Type B pancreatic cell (in vitro differentiated cells): Measurements from ENCODE around the gene EHMT1. TPM values are rescaled to one million over a fixed set of nuclear protein-coding genes. Genes with fewer than 3 reads are reported as not detected.
A peak's percentile ranks its signal among the peaks of the same experiment; 100 is the strongest.

Experiments used
- DNase-seq: peaks from one replicate; pipeline ENCODE4 v3.0.0; 2021; ENCODE audit warnings: mixed read lengths; ENCODE audit not compliant: unreplicated experiment; ENCODE audit errors: extremely low spot score
- H3K27ac Mint-ChIP-seq: 2 replicates; pipeline ENCODE4 v1.8.0; 2021; ENCODE audit warnings: mild to moderate bottlenecking, mixed read lengths
- H3K27me3 Mint-ChIP-seq: 2 replicates; pipeline ENCODE4 v1.8.0; 2021; ENCODE audit warnings: mixed read lengths
- H3K36me3 Mint-ChIP-seq: 2 replicates; pipeline ENCODE4 v1.8.0; 2021; ENCODE audit warnings: mixed read lengths
- H3K4me1 Mint-ChIP-seq: one replicate; pipeline ENCODE4 v1.8.0; 2021; ENCODE audit warnings: mixed read lengths; ENCODE audit not compliant: unreplicated experiment
- H3K4me3 Mint-ChIP-seq: 2 replicates; pipeline ENCODE4 v1.8.0; 2021; ENCODE audit warnings: mild to moderate bottlenecking, mixed read lengths
- H3K9me3 Mint-ChIP-seq: 2 replicates; pipeline ENCODE4 v1.8.0; 2021; ENCODE audit warnings: mixed read lengths
- total RNA-seq: library from RNA; stranded (reverse); gene quantifications from 2 replicates; pipeline ENCODE4 v1.2.1, GENCODE V29; 2021; ENCODE audit warnings: low replicate concordance
- TF ChIP-seq, protein P1 (sequence below): fragments of 200-600 bp; sonication (generic); conservative IDR thresholded peaks from 2 replicates; pipeline ENCODE4 v1.5.0; 2021; ENCODE audit warnings: antibody characterized with exemption, mild to moderate bottlenecking

Gene EHMT1
- total RNA-seq, 1 donor from 2014 or later = 111 TPM

DNA sequence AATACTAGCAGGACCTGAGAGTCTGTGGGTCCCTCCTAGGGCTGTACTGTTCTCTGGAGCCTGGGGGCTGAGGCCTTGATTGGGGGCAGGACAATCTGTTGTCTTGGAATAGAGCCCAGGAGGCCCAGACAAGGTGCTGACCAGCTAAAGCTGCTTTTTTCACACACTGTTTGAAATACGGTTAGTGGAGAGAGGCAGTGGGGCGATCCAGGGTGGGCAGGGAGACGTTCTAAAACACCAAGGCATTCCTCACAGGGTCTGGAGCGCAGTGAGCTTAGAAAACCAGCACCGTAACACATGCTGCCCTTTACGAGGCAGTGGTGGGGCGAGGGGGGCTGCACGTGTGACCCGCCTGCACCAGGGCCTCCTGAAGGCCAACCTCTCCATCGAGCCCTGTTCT, 55.1 kb downstream of the EHMT1 start:
- H3K4me3 Mint-ChIP-seq = no peak overlapping the region
- no peaks in the 10 kb centered on the region for H3K9me3 Mint-ChIP-seq
- H3K36me3 Mint-ChIP-seq = peaks cover 23% of the 10 kb centered on the region
- H3K27ac Mint-ChIP-seq = peak overlapping the region; percentile 59
- DNase-seq = no peak
- H3K27me3 Mint-ChIP-seq = no peaks in the 10 kb centered on the region
- TF ChIP-seq, protein P1, sequence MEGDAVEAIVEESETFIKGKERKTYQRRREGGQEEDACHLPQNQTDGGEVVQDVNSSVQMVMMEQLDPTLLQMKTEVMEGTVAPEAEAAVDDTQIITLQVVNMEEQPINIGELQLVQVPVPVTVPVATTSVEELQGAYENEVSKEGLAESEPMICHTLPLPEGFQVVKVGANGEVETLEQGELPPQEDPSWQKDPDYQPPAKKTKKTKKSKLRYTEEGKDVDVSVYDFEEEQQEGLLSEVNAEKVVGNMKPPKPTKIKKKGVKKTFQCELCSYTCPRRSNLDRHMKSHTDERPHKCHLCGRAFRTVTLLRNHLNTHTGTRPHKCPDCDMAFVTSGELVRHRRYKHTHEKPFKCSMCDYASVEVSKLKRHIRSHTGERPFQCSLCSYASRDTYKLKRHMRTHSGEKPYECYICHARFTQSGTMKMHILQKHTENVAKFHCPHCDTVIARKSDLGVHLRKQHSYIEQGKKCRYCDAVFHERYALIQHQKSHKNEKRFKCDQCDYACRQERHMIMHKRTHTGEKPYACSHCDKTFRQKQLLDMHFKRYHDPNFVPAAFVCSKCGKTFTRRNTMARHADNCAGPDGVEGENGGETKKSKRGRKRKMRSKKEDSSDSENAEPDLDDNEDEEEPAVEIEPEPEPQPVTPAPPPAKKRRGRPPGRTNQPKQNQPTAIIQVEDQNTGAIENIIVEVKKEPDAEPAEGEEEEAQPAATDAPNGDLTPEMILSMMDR = no peak
- peaks cover 47% of the 10 kb centered on the region for H3K4me1 Mint-ChIP-seq

DNA sequence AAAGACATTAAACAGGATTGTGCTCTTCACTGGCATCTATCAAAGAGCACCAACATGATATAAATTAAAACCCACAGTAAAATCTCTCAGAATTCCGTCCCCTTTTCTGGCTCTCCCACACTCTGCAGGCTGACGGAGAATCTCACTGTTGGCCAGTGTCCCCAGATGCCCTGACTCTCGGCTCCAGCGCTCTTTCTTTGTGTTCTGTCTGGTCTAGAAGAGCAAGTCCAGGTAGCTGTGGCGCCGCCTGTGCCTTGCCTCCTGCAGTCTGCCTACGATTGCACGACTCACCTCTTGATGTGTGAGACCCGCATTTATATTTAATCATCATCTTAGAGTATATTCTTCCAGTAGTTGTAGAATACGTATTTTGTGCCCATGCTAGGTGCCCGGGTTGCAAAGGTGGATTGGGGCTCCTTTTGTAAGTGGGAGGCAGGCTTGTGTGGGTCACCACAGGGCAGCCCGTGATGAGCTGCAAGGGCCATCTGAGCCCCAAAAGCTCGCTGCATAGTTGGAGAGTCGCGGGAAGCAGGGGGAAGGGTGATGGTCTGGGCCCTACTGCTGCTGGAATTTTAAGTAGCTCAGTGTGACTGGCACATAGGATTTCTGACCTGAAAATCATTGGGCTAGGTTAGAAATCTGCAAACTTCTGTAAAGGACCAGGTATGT, 55.6 kb downstream of the EHMT1 start:
- Mint-ChIP-seq H3K27ac (peak overlapping the region; percentile 11), H3K27me3 (no peaks in the 10 kb centered on the region), H3K9me3 (no peaks in the 10 kb centered on the region), H3K36me3 (peaks cover 19% of the 10 kb centered on the region), H3K4me1 (peaks cover 51% of the 10 kb centered on the region), H3K4me3 (no peak overlapping the region)
- TF ChIP-seq, protein P1 = no peak
- no peak for DNase-seq

DNA sequence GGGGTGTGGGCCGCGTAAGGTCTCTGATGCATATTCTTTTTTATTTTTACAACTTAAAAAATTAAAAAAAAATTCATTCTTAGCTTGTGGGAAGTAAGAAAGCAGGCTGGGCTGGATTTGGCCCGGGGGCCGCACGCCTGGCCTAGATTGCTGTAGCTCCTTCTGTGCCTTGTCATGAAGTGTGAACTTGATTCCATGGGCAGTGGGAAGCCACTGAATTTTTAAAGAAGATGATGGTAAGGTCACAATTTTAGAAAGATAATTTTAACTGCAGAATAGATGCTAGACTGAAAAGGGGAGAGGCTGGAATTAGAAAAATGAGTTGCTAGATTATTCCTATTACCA, 56.1 kb downstream of the EHMT1 start:
- Mint-ChIP-seq H3K27me3 (no peaks in the 10 kb centered on the region), H3K4me1 (peaks cover 55% of the 10 kb centered on the region), H3K4me3 (no peak overlapping the region), H3K36me3 (peaks cover 18% of the 10 kb centered on the region), H3K27ac (no peak overlapping the region), H3K9me3 (no peaks in the 10 kb centered on the region)
- DNase-seq = no peak
- TF ChIP-seq, protein P1 = no peak

DNA sequence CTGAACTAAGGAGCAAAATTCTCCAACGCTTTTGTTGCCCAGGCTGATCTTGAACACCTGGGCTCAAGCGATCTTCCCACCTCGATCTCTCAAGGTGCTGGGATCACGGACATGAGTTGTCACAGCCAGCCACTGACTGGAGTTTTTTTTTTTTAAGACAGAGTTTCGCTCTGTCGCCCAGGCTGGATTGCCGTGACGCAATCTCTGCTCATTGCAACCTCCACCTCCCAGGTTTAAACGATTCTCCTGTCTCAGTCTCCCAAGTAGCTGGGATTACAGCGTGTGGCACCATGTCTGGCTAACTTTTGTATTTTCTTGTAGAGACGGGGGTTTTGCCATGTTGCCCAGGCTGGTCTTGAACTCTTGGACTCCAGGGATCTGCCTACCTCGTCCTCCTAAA, 58.2 kb downstream of the EHMT1 start:
- H3K4me3 Mint-ChIP-seq = no peak overlapping the region
- no peak for DNase-seq
- peaks cover 56% of the 10 kb centered on the region for H3K4me1 Mint-ChIP-seq
- peaks cover 9% of the 10 kb centered on the region for H3K36me3 Mint-ChIP-seq
- no peaks in the 10 kb centered on the region for H3K9me3 Mint-ChIP-seq
- H3K27me3 Mint-ChIP-seq = no peaks in the 10 kb centered on the region
- TF ChIP-seq, protein P1 = no peak
- no peak overlapping the region for H3K27ac Mint-ChIP-seq

DNA sequence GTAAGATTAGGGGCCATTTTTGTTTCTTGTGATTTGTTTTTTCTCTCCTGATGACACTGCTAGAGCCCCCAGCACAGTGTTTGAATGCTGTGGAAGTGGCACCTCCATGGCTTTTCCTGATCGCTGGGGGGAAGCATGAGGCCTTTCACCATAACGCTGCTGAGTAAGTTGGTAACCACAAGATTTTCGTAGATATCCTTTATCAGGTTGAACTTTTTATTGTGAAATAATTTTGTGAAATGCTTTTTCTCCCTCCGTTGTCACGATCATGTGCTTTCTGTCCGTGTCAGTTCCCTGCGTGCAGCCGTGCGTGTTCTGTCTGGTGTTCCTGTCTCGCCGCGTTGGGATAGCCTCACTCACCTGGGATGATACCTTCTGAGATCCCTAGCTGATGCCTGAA, 59.4 kb downstream of the EHMT1 start:
- TF ChIP-seq, protein P1 = no peak
- Mint-ChIP-seq H3K36me3 (peaks cover 9% of the 10 kb centered on the region), H3K27ac (no peak overlapping the region), H3K4me3 (no peak overlapping the region), H3K4me1 (peaks cover 52% of the 10 kb centered on the region), H3K9me3 (no peaks in the 10 kb centered on the region), H3K27me3 (no peaks in the 10 kb centered on the region)
- DNase-seq = no peak

DNA sequence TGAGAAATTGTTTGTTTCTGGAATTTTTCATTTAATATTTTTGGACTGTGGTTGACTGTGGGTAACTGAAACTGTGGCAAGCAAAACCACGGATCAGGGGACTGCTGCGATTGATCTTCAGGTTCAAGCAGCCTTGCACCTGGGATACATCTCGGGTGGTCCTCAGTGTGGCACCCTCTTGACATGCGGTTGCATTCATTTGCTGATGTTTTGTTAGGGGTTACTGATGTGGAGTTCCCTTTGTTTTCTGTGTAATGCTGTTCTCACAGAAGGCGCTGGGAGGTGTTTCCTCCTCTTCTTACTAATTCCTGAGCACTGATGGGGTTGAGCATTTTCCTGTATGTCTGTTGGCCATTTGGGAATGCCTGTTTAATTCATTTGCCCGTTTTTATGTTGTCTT, 60.4 kb downstream of the EHMT1 start:
- no peaks in the 10 kb centered on the region for H3K27me3 Mint-ChIP-seq
- H3K36me3 Mint-ChIP-seq = peaks cover 9% of the 10 kb centered on the region
- peak overlapping the region; percentile 10 for H3K27ac Mint-ChIP-seq
- H3K9me3 Mint-ChIP-seq = no peaks in the 10 kb centered on the region
- peaks cover 42% of the 10 kb centered on the region for H3K4me1 Mint-ChIP-seq
- TF ChIP-seq, protein P1 = no peak
- no peak for DNase-seq
- no peak overlapping the region for H3K4me3 Mint-ChIP-seq
